HG02943 (cell line): ENCODE results near the gene BRF1.
"Not testable (repeated sequence)": the region's sequence is repeated elsewhere in the genome, so short reads cannot be mapped to it uniquely, and the experiment has no call there.

Experiments
- ATAC-seq: cut with Tn5 transposase; IDR thresholded peaks from one replicate; pipeline ENCODE4 v1.9.1; 2021; ENCODE audit warnings: mild to moderate bottlenecking, low read depth, moderate library complexity; ENCODE audit not compliant: unreplicated experiment

The BRF1 gene

DNA sequence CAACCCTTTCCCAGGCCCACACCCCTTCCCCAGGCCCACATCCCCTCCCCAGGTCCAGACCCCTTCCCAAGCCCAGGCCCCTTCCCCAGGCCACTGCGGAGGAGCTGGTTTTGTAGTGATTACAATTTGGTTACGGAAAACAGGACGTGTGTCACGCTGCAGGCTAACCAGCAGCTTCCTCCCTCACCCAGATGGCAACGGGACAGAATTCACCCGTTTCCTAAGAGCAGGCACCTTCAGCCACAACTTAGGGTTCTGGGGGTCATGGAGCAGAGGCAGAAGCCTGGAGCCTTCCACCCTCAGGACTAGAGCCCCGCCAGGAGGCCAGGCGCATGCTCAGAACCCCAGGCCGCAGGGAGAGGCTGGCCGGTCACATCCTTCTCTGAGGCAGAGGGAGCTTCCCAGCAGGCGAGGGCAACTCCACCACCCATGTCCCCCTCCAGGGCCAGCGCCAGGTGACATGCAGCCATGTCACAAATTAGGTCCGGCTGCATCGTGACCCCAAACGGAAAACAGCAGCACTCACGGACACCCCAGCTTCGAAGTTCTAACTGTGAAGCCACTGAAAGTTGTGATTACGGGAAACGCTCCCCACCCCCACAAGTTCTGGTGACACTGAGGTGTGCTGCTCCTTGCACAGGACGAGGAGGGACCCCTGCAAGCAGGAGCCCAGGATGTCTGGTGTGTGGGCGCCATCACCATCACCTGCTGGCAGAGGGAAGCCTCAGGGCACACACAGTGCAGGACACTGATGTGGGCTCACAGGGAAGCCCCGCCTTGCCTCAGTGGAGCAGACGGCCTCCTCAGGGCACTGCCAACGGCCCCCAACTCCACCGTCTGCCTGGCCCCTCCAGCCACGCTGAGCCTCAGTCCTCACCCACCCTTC, 7.7 kb downstream of the BRF1 start:
- no peak for ATAC-seq

DNA sequence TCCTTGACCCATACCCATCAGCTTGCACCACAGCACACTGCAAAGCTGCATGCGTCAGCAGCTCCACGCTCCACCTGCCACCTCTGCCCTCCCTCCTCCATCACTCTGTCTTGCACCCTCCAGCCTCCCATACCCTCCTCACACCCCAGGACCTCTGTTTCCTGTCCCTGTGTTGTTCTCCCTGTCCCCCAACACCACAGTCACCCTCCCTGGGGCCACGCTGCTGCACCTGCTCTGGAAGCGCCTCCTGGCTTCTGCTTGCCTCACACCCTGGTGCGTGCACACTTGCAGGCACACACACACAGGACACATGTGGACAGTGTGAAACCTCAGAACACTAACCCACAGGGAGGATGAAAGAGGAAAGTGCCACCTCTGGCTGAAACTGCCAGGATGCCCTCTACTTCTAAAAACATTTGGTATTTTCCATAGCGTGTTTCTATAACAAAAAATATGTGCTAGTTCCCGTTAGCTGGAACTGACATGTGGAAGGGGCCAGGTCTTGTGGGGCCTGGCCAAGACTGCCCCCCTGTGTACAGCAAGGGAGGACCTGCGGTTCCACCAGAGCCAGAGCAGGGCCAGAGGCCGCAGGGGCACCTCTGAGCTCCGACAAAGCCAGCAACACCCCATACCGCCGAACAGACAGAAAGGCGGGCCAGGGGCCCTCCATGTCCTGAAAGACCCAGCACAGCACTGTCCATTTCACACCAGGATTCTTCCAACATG, 10.0 kb downstream of the BRF1 start:
- ATAC-seq: no peak

DNA sequence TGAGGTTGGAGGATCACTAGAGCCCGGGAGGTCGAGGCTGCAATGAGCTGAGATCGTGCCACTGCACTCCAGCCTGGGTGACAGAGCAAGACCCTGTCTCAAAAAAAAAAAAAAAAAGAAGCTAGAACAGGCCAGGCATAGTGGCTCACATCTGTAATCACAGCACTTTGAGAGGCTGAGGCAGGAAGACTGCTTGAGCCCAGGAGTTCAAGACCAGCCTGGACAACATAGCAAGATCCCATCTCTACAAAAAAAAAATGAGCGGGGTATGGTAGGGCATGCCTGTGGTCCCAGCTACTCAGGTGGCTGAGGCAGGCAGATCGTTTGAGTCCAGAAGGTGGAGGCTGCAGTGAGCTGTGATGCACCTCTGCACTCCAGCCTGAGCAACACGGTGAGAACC, 11.9 kb downstream of the BRF1 start:
- ATAC-seq: not testable (repeated sequence)

DNA sequence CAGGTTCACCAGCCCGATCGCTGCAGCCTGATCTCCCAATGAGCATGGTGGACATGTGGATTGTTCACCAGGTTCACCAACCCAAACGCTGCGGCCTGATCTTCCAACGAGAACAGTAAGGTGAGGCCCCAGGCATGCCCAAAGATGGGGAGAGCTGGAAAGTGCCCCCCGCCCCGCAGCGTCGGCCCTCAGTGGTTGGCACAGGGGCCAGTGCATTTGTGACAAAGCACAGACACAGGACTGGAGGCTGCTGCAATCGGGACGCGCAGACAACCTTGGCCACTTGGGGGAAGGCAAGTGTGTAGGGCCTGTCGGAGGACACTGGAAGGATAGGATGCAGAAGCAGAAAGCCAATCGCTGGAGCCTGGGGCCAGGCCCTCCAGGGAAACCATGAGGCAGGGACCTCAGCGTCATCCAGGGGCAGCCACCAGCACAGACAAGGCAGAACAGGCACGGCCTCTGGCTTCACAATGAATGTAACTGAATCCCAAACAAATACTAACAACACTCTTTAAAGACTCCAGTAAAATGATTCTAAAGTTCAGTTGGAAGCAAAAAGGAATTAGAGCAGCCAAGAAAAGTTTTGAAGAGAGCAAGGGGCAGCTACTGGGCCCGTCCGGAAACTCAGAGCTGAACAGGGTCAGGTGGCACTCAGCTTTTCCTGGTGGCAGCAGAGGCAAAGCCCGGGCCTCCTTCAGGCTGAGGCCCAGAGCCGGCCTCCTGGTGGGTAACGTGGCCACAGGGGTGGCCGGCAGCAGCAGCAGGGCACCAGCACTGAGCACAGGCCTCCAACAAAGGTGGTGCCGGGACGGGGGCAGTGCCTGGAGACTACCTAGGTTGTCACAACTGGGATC, 13.3 kb downstream of the BRF1 start:
- ATAC-seq: no peak

DNA sequence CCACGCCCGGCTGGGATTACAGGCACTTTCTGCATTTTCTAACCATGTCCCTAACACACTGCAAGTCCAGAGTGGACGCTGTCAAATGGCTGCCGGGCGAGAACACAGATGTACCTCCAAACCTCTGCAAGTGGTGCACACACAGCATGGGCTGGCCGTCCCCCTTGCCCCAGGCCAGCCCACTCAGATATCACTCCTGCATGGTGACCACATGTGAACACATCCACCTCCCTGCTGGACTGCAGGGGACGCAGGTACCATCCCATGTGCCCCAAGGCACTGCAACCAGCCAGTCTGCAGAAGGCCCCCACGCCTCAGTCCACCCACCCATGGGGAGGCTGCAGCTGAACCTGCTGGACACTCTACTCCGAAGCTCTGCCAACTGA, 14.0 kb downstream of the BRF1 start:
- ATAC-seq: no peak

DNA sequence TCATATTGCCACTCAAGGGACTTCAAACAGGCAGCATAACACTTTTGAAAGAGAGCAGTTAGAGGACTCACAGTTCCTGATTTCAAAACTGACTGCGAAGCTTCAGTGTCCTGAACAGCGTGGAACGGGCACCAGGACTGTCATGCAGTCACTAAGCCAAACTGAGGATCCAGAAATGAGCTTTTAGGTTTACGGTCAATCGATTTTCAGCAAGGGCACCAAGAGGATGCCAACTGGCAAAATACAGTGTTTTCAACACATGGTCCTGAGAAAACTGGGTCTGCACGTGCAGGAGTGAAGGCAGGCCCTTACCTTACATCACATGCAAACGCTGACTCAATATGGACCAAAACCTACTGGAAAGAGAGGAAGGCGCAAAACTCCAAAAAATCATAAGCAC, 15.6 kb downstream of the BRF1 start:
- ATAC-seq: no peak

DNA sequence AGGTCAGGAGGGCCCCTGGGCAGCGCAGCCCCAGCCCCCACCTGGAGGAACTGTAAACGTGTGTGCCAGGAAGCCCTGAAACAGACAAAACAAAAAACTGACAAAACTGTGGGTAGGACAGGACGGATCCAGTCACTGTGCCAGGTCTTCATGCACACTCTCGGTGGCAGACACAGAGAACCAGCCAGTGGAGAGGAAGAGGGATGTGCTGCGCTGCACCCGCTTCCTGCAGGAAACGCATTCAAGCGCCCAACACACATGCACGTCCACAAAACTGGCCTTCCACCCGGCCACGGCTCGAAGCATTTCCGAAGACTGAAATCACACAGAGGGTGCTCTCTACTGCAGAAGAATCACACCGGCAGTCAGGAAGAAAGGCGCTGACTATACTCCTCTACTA, 16.9 kb downstream of the BRF1 start:
- ATAC-seq: no peak

DNA sequence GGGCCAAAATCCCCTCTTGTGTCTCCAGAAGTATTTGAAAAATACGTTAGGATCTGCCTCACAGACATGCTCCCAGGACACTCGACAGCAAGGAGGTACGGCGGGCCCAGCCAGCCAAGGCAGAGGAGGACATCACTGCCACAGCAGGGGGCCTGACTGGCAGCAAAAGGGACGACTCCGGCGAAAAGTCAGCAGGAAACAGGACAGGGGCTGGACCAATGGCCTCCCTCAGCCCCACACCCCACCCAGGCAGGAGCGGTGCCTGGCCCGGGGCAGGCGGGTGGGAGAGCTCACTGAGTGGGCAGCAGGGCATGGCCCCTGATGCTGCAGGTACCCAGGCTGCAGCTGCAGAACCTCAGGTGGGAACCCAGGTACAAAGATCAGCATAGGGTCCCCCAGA, 17.8 kb downstream of the BRF1 start:
- no peak for ATAC-seq

DNA sequence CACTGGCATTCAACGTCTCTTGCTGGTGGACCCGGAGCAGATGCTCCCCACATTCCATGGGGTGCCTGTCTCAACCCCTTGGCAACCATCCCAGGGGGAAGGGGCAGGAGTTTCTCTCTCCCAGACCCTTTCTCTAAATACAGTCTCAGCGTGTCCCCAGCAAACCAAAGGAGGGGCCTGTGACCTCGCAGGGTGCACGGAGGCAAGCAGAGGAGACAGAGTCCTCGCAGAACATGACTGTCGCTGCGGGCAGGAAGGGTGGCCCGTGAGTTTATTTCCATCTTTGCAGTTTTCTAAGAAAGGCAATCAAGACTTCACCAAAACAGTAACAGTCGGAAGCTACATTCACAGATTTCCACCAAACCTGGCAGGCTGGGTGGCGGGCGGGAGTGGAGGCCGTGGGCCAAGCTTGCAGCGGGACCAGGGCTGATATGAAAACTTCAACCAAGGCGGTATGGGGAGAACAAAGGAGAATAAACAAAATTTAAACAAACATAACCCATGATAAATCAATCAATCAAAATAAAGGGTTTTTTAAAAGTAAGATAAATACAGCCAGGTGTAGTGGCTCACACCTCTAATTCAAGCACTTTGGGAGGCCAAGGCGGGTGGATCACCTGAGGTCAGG, 18.6 kb downstream of the BRF1 start:
- no peak for ATAC-seq

DNA sequence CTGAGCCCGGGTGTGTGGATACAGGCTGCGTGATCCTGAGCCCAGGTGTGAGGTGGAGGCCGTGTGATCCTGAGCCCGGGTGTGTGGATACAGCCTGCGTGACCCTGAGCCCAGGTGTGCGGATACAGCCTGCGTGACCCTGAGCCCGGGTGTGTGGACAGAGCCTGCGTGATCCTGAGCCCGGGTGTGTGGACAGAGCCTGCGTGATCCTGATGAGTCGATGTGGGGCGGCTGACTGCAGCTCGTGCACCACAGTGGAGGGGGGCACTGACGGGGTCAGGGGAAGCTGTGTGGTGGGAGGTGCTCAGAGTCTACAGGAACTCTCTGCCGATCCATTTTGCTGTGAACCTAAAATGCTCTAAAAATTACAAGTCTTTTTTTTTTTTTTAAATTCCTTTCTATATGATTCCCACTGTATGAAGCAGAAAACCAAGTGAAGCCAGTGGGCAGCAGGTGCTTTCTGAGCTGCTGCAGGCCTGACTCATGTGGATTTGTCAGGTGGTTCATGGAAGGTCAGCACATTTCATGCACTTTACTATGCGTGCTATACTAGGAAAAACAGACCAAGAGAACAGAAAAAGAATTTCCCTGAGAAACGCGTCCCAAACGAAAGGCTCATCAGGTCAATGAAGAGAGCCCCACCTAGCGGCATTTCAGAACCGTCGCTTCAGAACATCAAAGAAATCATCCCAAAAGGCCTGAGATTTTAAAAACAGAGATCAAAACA, 19.3 kb downstream of the BRF1 start:
- no peak for ATAC-seq

DNA sequence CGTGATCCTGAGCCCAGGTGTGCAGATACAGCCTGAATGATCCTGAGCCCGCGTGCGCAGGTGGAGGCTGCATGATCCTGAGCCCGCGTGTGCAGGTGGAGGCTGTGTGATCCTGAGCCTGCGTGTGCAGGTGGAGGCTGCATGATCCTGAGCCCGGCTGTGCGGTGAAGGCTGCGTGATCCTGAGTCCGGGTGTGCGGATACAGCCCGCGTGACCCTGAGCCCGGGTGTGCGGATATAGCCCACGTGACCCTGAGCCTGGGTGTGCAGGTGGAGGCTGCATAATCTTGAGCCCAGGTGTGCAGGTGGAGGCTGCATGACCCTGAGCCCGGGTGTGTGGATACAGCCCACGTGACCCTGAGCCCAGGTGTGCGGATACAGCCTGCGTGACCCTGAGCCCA, 20.3 kb downstream of the BRF1 start:
- ATAC-seq: no peak

DNA sequence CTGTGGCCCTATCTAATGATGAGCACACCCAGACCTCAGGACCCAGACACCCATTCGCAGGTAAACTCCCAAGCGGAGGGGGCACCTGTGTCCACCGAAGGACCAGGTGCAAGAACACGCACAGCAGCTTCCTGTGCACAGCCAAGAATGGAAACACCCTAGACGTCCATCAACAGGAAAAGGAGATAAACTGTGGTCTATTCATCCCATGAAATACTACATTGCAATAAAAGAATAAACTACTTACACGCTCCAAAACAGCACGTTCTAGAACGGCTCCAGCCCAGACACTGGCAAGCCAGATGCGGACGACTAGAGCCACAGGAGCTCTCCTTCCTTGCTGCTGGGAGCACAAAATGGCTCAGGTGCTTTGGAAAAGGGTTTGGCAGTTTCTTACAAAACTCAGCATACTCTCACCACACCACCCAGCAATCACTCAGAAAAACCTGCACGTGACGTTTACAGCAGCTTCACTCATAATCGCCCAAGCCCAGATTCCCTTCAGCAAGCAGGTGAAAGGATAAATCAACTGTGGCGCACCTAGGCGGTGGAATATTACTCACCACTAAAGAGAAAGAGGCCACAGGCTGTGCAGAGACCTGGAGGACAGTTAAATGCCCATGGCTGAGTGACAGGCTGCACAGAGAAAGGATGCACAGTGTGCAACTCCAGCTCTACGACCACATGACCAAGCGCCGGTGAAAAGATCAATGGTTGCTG, 21.0 kb downstream of the BRF1 start:
- ATAC-seq: no peak

DNA sequence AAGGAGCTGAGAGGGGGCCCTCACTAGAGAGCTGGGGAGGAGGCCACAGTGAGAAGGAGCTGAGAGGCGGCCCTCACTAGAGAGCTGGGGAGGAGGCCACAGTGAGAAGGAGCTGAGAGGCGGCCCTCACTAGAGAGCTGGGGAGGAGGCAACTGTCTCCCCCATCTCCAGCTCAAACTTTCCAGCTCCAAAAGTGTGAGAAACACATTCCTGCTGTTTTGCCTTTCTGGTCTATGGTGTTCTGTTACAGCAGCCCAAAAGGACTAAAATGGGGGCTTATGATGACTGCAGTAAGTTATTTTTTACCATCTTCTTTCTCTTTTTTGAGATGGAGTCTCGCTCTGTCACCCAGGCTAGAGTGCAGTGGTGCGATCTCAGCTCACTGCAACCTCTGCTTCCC, 23.4 kb downstream of the BRF1 start:
- not testable (repeated sequence) for ATAC-seq

DNA sequence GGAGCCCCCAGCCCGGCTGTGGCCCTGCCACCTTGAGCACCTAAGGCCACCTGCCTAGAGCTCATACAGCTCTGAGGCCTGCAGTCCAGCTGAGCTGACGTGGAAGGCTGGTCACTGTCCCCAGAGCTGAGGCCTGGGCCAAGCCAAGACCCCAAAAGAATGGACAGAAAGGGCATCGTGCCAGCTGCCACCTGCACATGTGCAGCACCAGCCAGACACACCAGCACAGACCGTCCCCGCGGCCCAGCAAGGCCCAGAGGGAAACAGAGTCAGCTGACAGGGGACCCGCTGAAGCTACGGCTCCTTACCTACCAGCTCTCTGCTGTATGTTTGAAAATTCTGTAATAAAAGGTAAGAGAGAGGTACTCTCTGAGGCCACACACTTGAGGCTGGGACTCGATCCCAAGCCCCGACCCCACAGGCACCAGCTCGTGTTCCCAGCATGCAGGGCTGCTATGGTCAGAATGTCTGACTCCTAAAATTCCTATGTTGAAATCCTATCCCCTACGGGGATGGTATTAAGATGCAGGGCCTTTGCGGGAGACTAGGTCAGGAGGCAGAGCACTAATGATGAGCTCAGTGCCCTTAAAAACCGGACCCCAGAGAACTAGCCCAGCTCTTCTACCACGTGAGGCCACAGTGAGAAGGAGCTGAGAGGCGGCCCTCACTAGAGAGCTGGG, 25.4 kb downstream of the BRF1 start:
- ATAC-seq: no peak

DNA sequence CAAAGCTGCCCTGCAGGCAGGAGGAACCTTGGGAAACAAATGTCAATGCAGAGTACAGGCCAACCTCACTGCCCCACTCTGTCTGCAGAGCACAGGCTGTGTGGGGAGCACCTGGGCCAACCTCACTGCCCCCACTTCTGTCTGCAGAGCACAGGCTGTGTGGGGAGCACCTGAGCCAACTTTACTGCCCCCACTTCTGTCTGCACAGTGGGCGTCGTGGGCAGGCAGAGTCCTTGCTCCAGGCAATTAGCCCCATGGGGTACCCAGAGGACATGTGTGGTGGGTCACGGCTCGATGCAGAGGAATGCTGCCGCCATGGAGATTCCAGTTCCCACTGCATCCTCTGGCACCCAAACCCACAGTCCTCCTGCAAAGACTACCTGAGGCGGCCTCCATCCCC, 26.2 kb downstream of the BRF1 start:
- no peak for ATAC-seq

DNA sequence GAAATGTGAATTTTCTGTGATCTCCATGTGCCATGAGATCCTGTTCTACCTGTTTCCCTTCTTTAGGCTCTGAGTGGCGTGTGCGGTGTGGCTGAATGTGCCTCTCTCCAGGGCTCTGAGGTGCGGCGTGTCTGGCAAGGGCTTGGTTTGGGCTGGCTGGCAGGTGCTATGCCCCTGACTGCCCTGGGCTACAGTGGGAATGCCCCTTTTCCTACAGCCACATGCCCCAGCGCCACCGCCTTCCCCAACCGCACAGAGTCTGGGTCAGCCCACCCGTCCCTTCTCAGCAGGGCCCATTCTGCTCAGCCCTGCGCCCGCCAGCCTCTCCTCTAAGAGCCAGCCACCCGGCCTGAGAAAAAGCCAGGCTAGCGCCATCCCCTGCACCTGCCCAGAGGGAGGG, 27.7 kb downstream of the BRF1 start:
- ATAC-seq: no peak

DNA sequence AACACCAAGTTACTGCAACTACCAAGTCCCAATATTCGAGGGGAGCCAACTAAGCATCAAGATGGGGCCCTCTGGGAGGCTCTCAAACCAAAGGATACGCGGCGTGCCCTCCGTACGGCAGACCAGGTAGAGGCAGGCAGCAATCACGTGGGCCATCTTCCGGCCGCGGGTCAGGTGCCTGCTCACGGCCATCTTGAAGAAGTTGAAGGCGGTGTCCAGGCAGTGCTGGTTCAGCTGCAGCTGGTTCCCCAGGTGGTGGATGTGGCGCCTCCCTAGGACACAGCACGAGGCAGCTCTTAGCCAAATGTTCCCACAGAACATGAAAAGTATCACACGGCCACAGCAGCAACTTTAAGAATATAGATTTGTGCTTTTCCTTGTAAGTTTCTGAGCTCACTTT, 28.2 kb downstream of the BRF1 start:
- ATAC-seq: no peak

DNA sequence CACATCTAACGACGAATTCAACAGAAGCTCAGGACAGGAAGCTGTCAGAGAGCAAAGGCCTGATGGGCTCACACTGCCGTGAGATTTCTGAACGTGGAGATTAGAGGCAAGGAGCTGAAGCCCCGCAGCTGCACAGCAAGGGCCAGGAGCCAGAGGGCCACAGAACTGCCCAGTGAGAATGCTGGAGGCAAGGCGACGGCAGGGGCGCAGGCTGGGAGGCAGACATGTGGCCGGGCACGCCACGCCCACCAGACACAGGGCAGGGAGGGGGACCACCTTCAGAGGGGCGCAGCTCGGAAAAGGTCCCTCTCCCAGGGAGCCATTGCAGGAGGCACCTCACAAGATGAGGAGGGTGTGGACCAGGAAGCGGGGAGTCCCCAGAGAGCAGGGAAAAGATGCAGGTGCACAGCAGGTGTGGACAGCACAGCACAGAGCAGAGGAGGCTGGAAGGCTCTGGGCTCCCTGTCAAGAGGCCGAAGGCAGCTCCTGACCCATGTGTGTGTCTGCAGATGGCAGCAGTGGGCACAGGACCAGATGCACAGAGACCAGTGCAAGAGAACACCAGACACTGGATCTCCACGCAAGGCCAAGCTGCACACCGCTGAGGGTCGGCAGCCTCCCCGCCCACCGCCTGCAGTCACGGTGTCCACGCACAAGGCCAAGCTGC, 29.4 kb downstream of the BRF1 start:
- ATAC-seq: no peak
